Astrocyte (in vitro differentiated cells and primary cell): Measurements from ENCODE around the gene JAZF1. TPM values are rescaled to one million over a fixed set of nuclear protein-coding genes. Genes with fewer than 3 reads are reported as not detected.

Experiments
- DNase-seq: peaks from one replicate; pipeline ENCODE4 v3.0.0-alpha.2; 2010; ENCODE audit warnings: low read depth
- FAIRE-seq: peaks from 2 replicates; lab custom pipeline; 2011; peaks lifted over from hg19 to GRCh38; lab: Jason Lieb, UNC
- H2AFZ ChIP-seq: 2 replicates; pipeline ENCODE4 v1.6.0; 2012; ENCODE audit warnings: low read depth, low read length, inconsistent platforms
- H3K27ac ChIP-seq: 2 replicates; pipeline ENCODE4 v1.5.1; 2011; ENCODE audit warnings: low read depth, low read length, inconsistent platforms
- H3K27me3 ChIP-seq: 2 replicates; pipeline ENCODE4 v1.6.0; 2011; ENCODE audit warnings: low read length, inconsistent platforms; ENCODE audit not compliant: insufficient read depth
- H3K36me3 ChIP-seq: 2 replicates; pipeline ENCODE4 v1.5.1; 2011; ENCODE audit warnings: low read length, inconsistent platforms; ENCODE audit not compliant: insufficient read depth
- H3K4me1 ChIP-seq: 2 replicates; pipeline ENCODE4 v1.5.1; 2011; ENCODE audit warnings: low read length, inconsistent platforms; ENCODE audit not compliant: insufficient read depth
- H3K4me2 ChIP-seq: 2 replicates; pipeline ENCODE4 v1.6.0; 2012; ENCODE audit warnings: low read length, inconsistent platforms
- H3K4me3 ChIP-seq: 2 replicates; pipeline ENCODE4 v1.5.1; 2011; ENCODE audit warnings: low read depth, mild to moderate bottlenecking, low read length, inconsistent platforms; ENCODE audit not compliant: insufficient read depth
- H3K79me2 ChIP-seq: 2 replicates; pipeline ENCODE4 v1.6.0; 2012; ENCODE audit warnings: mild to moderate bottlenecking, low read length, inconsistent platforms; ENCODE audit not compliant: insufficient read depth
- H3K9ac ChIP-seq: 2 replicates; pipeline ENCODE4 v1.6.0; 2012; ENCODE audit warnings: mild to moderate bottlenecking, low read length, inconsistent platforms
- H3K9me3 ChIP-seq: 2 replicates; pipeline ENCODE4 v1.5.1; 2012; ENCODE audit warnings: low read depth, mild to moderate bottlenecking, low read length, inconsistent platforms; ENCODE audit not compliant: insufficient read depth
- H4K20me1 ChIP-seq: 2 replicates; pipeline ENCODE4 v1.6.0; 2012; ENCODE audit warnings: low read length, inconsistent platforms; ENCODE audit not compliant: insufficient read depth
- H3K27ac Mint-ChIP-seq: one replicate; pipeline ENCODE4 v1.8.0; 2021; ENCODE audit warnings: mild to moderate bottlenecking, mixed read lengths; ENCODE audit not compliant: unreplicated experiment
- H3K27me3 Mint-ChIP-seq: one replicate; pipeline ENCODE4 v1.8.0; 2021; ENCODE audit warnings: low read depth, mixed read lengths; ENCODE audit not compliant: unreplicated experiment
- H3K36me3 Mint-ChIP-seq: one replicate; pipeline ENCODE4 v1.8.0; 2021; ENCODE audit warnings: low read depth, mixed read lengths; ENCODE audit not compliant: unreplicated experiment
- H3K4me1 Mint-ChIP-seq: one replicate; pipeline ENCODE4 v1.8.0; 2021; ENCODE audit warnings: low read depth, mixed read lengths; ENCODE audit not compliant: unreplicated experiment
- H3K4me3 Mint-ChIP-seq: one replicate; pipeline ENCODE4 v1.8.0; 2021; ENCODE audit warnings: mild to moderate bottlenecking, moderate library complexity, mixed read lengths; ENCODE audit not compliant: unreplicated experiment
- H3K9me3 Mint-ChIP-seq: one replicate; pipeline ENCODE4 v1.8.0; 2021; ENCODE audit warnings: mild to moderate bottlenecking, mixed read lengths; ENCODE audit not compliant: unreplicated experiment
- CTCF ChIP-seq: IDR thresholded peaks from 2 replicates; pipeline ENCODE4 v1.5.1; 2011; ENCODE audit warnings: low read depth, mild to moderate bottlenecking, inconsistent platforms, low read length, moderate library complexity; ENCODE audit not compliant: insufficient read depth
- EZH2 ChIP-seq: IDR thresholded peaks from 2 replicates; pipeline ENCODE4 v1.6.1; 2012; ENCODE audit warnings: mild to moderate bottlenecking, low read length, inconsistent platforms; ENCODE audit not compliant: insufficient read depth
- total RNA-seq: library from RNA; stranded (reverse); gene quantifications from 2 replicates; pipeline ENCODE4 v1.2.1, GENCODE V29; 2021

JAZF1 gene
- total RNA-seq, 1 donor from 2014 or later = 20.1 TPM

- peaks cover 13% of the 10 kb centered on the region for H3K36me3 Mint-ChIP-seq
- DNase-seq (no peak), FAIRE-seq (no peak)
- H3K4me3 Mint-ChIP-seq = no peak overlapping the region
- Histone ChIP-seq H3K4me3 (no peak overlapping the region), H4K20me1 (peaks cover 36% of the 10 kb centered on the region), H3K27ac (no peak overlapping the region), H3K79me2 (peaks cover 6% of the 10 kb centered on the region), H3K4me2 (peak overlapping the region; percentile 1), H3K9ac (no peak overlapping the region), H3K4me1 (peaks cover 23% of the 10 kb centered on the region), H3K36me3 (no peaks in the 10 kb centered on the region), H3K9me3 (no peaks in the 10 kb centered on the region), H2AFZ (no peak overlapping the region), H3K27me3 (no peaks in the 10 kb centered on the region)
- H3K4me1 Mint-ChIP-seq = peaks cover 13% of the 10 kb centered on the region
- TF ChIP-seq CTCF = no peak
- H3K27ac Mint-ChIP-seq = no peak overlapping the region
- H3K9me3 Mint-ChIP-seq = peaks cover 5% of the 10 kb centered on the region
- H3K27me3 Mint-ChIP-seq = no peaks in the 10 kb centered on the region
Measured at GRCh38 chr7:28018856-28019465, 161.6 kb downstream of the JAZF1 start.

GRCh38 chr7:28018446-28018845, 162.1 kb downstream of the JAZF1 start:
- peaks cover 5% of the 10 kb centered on the region for H3K9me3 Mint-ChIP-seq
- Histone ChIP-seq H3K4me1 (peaks cover 23% of the 10 kb centered on the region), H3K27ac (no peak overlapping the region), H2AFZ (no peak overlapping the region), H3K36me3 (no peaks in the 10 kb centered on the region), H3K27me3 (no peaks in the 10 kb centered on the region), H4K20me1 (peaks cover 34% of the 10 kb centered on the region), H3K4me2 (peak overlapping the region; percentile 1), H3K9me3 (no peaks in the 10 kb centered on the region), H3K79me2 (peaks cover 6% of the 10 kb centered on the region), H3K4me3 (no peak overlapping the region), H3K9ac (no peak overlapping the region)
- no peaks in the 10 kb centered on the region for H3K27me3 Mint-ChIP-seq
- no peak overlapping the region for H3K4me3 Mint-ChIP-seq
- no peak overlapping the region for H3K27ac Mint-ChIP-seq
- peaks cover 13% of the 10 kb centered on the region for H3K4me1 Mint-ChIP-seq
- FAIRE-seq (peak; percentile 13), DNase-seq (peak; percentile 36)
- TF ChIP-seq CTCF (no peak), EZH2 (no peak)
- H3K36me3 Mint-ChIP-seq = peaks cover 13% of the 10 kb centered on the region

- peaks cover 13% of the 10 kb centered on the region for H3K4me1 Mint-ChIP-seq
- H3K9ac ChIP-seq = no peak overlapping the region
- peak overlapping the region; percentile 1 for H3K4me2 ChIP-seq
- no peak overlapping the region for H3K27ac Mint-ChIP-seq
- TF ChIP-seq CTCF = no peak
- no peak for TF ChIP-seq EZH2
- no peaks in the 10 kb centered on the region for H3K36me3 ChIP-seq
- H3K27ac ChIP-seq = no peak overlapping the region
- H3K27me3 ChIP-seq = no peaks in the 10 kb centered on the region
- DNase-seq (no peak), FAIRE-seq (no peak)
- peaks cover 5% of the 10 kb centered on the region for H3K9me3 Mint-ChIP-seq
- H3K27me3 Mint-ChIP-seq = no peaks in the 10 kb centered on the region
- H3K4me3 Mint-ChIP-seq = no peak overlapping the region
- H3K4me1 ChIP-seq = peaks cover 23% of the 10 kb centered on the region
- H3K79me2 ChIP-seq = peaks cover 6% of the 10 kb centered on the region
- H4K20me1 ChIP-seq = peaks cover 33% of the 10 kb centered on the region
- H3K36me3 Mint-ChIP-seq = peaks cover 13% of the 10 kb centered on the region
- no peak overlapping the region for H3K4me3 ChIP-seq
- H3K9me3 ChIP-seq = no peaks in the 10 kb centered on the region
- no peak overlapping the region for H2AFZ ChIP-seq
Measured at GRCh38 chr7:28018020-28018419, 162.6 kb downstream of the JAZF1 start.
